Spleen (tissue), 11 donors: ENCODE results near the gene BAX. TPM values are rescaled to one million over a fixed set of nuclear protein-coding genes. Genes with fewer than 3 reads are reported as not detected.

ENCODE experiments used
- DNase-seq: peaks from one replicate; pipeline ENCODE4 v3.0.0-alpha.2; 2020
- H3K27ac ChIP-seq, 8 donors: fragments of 200-600 bp; sonication (generic) in 7 of 8; 1 replicate in 4 of 8; 2 replicates in 4 of 8; pipeline versions ENCODE4 v1.5.0 to v1.8.0; 2016 to 2021; ENCODE audit warnings: inconsistent platforms in 4 of 8, mild to moderate bottlenecking in 4 of 8, moderate library complexity in 1 of 8
- H3K27me3 ChIP-seq, 7 donors: fragments of 200-600 bp; sonication (generic) in 6 of 7; replicated peaks in 1 of 7; 1 replicate in 4 of 7; 2 replicates in 3 of 7; pipeline versions ENCODE4 v1.5.0 to v1.8.0; 2016 to 2021; ENCODE audit warnings: inconsistent platforms in 3 of 7, mild to moderate bottlenecking in 1 of 7
- H3K36me3 ChIP-seq, 6 donors: fragments of 200-600 bp; sonication (generic) in 5 of 6; 1 replicate in 4 of 6; 2 replicates in 2 of 6; pipeline versions ENCODE4 v1.5.0 to v1.8.0; 2016 to 2021; ENCODE audit warnings: inconsistent platforms in 2 of 6
- H3K4me1 ChIP-seq, 6 donors: fragments of 200-600 bp; sonication (generic) in 5 of 6; 1 replicate in 3 of 6; 2 replicates in 3 of 6; pipeline versions ENCODE4 v1.5.0 to v1.8.0; 2016 to 2021; ENCODE audit warnings: inconsistent platforms in 3 of 6
- H3K4me3 ChIP-seq, 8 donors: fragments of 200-600 bp; sonication (generic) in 7 of 8; 1 replicate in 4 of 8; 2 replicates in 4 of 8; pipeline versions ENCODE4 v1.5.0 to v1.8.0; 2016 to 2021; ENCODE audit warnings: inconsistent platforms in 4 of 8, mild to moderate bottlenecking in 4 of 8, moderate library complexity in 2 of 8
- H3K9me3 ChIP-seq, 8 donors: fragments of 200-600 bp; sonication (generic) in 7 of 8; 1 replicate in 4 of 8; 2 replicates in 4 of 8; pipeline versions ENCODE4 v1.5.0 to v1.8.0; 2016 to 2021; ENCODE audit warnings: inconsistent platforms in 4 of 8
- CTCF ChIP-seq, 11 experiments: fragments of 200-600 bp in 7 of 11; fragments of 450-650 bp in 4 of 11; sonication (generic) in 4 of 11; IDR thresholded peaks in 8 of 11; conservative IDR thresholded peaks in 3 of 11; 1 replicate in 7 of 11; 2 replicates in 4 of 11; pipeline versions ENCODE4 v1.4.0 to v1.8.0; 2016 to 2021; ENCODE audit warnings: antibody characterized with exemption in 11 of 11, inconsistent platforms in 4 of 11, mild to moderate bottlenecking in 1 of 11
- POLR2A ChIP-seq, 3 donors: fragments of 450-650 bp; IDR thresholded peaks; one replicate each; pipeline ENCODE4 v1.5.1; 2017; ENCODE audit warnings: antibody characterized with exemption in 3 of 3, mild to moderate bottlenecking in 1 of 3
- POLR2AphosphoS5 ChIP-seq, 3 donors: sonication (generic); formaldehyde crosslinking; IDR thresholded peaks; one replicate each; pipeline ENCODE4 v1.5.1; 2017; ENCODE audit warnings: antibody characterized with exemption in 3 of 3
- WGBS, 5 donors: extraction: QIAGEN DNeasy Blood & Tissue Kit in 3 of 5; methylation state at CpG; one replicate each; pipeline versions ENCODE4 v1.1.5 to v1.1.7; 2013 to 2018; 5-methylcytosine and 5-hydroxymethylcytosine counted together
- intact Hi-C: fragments of 100-400 bp; cut with DNase I; formaldehyde crosslinking; loops from one replicate; pipeline ENCODE4 v1.15.0; 2023; ENCODE audit warnings: low total_unique reads
- microRNA-seq, 3 donors: library from miRNA; unstranded; fragments of <30 nt; microRNA quantifications; one replicate each; pipeline versions ENCODE4 to v1.1.0, GENCODE V29; 2019 to 2020
- polyA plus RNA-seq, 3 donors: library from polyadenylated mRNA; stranded (reverse); fragments of 200-250 nt; gene quantifications; one replicate each; pipeline ENCODE4 v1.2.1, GENCODE V29; 2013
- small RNA-seq, 4 donors: library from RNA; depleted of rRNA; stranded (forward); fragments of <200 nt; gene quantifications; one replicate each; pipeline ENCODE3, GENCODE V24; 2016
- total RNA-seq, 7 donors: library from RNA; depleted of rRNA in 3 of 7; stranded (reverse); fragments of >200 nt in 3 of 7; fragmentation: NEBNext Ultra II Directional in 4 of 7; extraction: Animal tissue kit (Norgen Biotek cat#: 25700) in 4 of 7; gene quantifications; one replicate each; pipeline versions ENCODE4 v1.1.0 to v1.2.1, GENCODE V29; 2016 to 2021
- donor health status: healthy with polysubstance abuse.
- donor health status: DM: no; HTN: no; CAD: no; lungs with moderate emphysema.
- donor health status: DM: no; HTN: no; CAD: no.
- donor health status: Bipolar disorder and iron deficiency.
- donor health status: healthy.
- donor health status: DM: no; HTN: no; CAD: no.
- donor health status: DM: yes; HTN: yes; CAD: no.

BAX gene
- total and polyA plus RNA-seq, 10 donors = 65.9 to 219 (median 131) TPM

DNA sequence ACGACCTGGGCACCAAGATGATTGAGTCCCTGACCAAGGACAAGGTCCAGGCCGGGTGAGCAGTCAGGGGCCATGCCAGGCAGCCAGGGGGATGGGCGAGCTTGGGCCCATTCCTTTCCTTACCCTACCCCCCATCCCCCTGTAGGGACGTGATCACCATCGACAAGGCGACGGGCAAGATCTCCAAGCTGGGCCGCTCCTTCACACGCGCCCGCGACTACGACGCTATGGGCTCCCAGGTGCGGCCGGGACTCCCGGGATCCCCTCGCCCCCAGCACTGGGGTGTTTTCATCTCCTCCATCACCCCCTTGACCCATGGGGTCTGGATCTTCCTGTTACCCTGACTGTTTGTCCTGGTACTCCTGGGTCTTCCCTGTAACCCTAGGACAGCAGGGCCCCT is 55.2 kb downstream of the BAX start:
- peaks cover 0 to 100% (median 70%) of the 10 kb centered on the region in 6 donors for H3K36me3 ChIP-seq
- DNase-seq = no peak
- no peak overlapping the region for H3K4me3 ChIP-seq

GRCh38 chr19:49010453-49010852 is 55.8 kb downstream of the BAX start:
- H3K4me3 ChIP-seq = no peak overlapping the region
- H3K27ac ChIP-seq = no peak overlapping the region
- H3K36me3 ChIP-seq = peaks cover 0 to 100% (median 67%) of the 10 kb centered on the region in 6 donors
- H3K9me3 ChIP-seq = no peaks in the 10 kb centered on the region
- no peaks in the 10 kb centered on the region for H3K27me3 ChIP-seq
- H3K4me1 ChIP-seq = no peaks in the 10 kb centered on the region
- WGBS, 5 donors = 90 to 96% (median 93%) methylated on average over 13 to 18 of the region's 18 CpGs
- no peak for TF ChIP-seq CTCF (IDR thresholded peaks at IDR 0.05 in 8 of 11, conservative IDR thresholded peaks at IDR 0.05 in 3 of 11)
- TF ChIP-seq POLR2A (IDR thresholded peaks at IDR 0.05) = no peak
- TF ChIP-seq POLR2AphosphoS5 (IDR thresholded peaks at IDR 0.05) = no peak
- intact Hi-C loops = no loop called here
- DNase-seq = no peak

More for the DNA sequence above, 55.2 kb downstream of the BAX start:
- TF ChIP-seq CTCF (IDR thresholded peaks at IDR 0.05 in 8 of 11, conservative IDR thresholded peaks at IDR 0.05 in 3 of 11) = no peak
- TF ChIP-seq POLR2AphosphoS5 (IDR thresholded peaks at IDR 0.05) = peak in 1 of 3 donors; percentile 27
- Histone ChIP-seq H3K27ac (no peak overlapping the region), H3K27me3 (no peaks in the 10 kb centered on the region), H3K9me3 (no peaks in the 10 kb centered on the region), H3K4me1 (no peaks in the 10 kb centered on the region)
- 96 to 99% (median 97%) methylated on average over 17 to 18 of the region's 18 CpGs for WGBS, 5 donors
- intact Hi-C loops = no loop called here

DNA sequence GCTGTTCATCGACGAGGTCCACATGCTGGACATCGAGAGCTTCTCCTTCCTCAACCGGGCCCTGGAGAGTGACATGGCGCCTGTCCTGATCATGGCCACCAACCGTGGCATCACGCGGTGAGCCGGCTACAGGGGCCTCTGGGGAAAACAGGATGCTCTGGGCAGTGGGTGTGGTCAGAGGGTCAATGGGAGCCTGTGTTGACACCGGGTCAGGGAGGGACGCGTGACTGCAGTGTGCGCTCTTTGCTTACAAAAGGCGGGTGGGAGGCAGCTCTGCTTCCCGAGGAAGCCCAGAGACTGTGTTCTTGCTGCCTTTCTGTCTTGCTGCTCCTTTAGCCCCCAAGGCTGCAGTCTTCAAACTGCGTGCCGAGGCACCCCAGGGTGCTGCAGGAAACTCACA is 56.5 kb downstream of the BAX start:
- Histone ChIP-seq H3K36me3 (peaks cover 0 to 100% (median 63%) of the 10 kb centered on the region in 6 donors), H3K4me1 (no peaks in the 10 kb centered on the region), H3K27me3 (no peaks in the 10 kb centered on the region), H3K9me3 (no peaks in the 10 kb centered on the region), H3K4me3 (no peak overlapping the region), H3K27ac (no peak overlapping the region)
- intact Hi-C loops = no loop called here
- 88 to 93% (median 92%) methylated on average over 14 to 17 of the region's 17 CpGs for WGBS, 5 donors
- no peak for DNase-seq
- no peak for TF ChIP-seq POLR2AphosphoS5 (IDR thresholded peaks at IDR 0.05)
- no peak for TF ChIP-seq POLR2A (IDR thresholded peaks at IDR 0.05)
- TF ChIP-seq CTCF (IDR thresholded peaks at IDR 0.05 in 8 of 11, conservative IDR thresholded peaks at IDR 0.05 in 3 of 11) = no peak

Small RNA genes lying within 50 kb of the gene (microRNA-seq; reads per million reads assigned to microRNA genes)
- gene MIR6798 = 0 reads per million in 3 donors

Small RNA genes lying within 50 kb of the gene (small RNA-seq; reads per million reads assigned to genes)
- 0 reads per million in 4 donors for gene AC026803.1
- 0 reads per million in 4 donors for gene MIR6798

Other genes with a start within 250 kb of the BAX start
- gene MAMSTR, start 235.2 kb upstream of the BAX start, total RNA-seq = 10 to 100 TPM in 1 of 7 donors, 1 to 10 TPM in 6; 3.1 to 10.3 (median 4.0) TPM
- 10 to 100 TPM in 1 of 3 donors, 1 to 10 TPM in 1, under 1 TPM in 1; 0.93 to 10.7 (median 3.6) TPM for gene MAMSTR, start 235.2 kb upstream of the BAX start, polyA plus RNA-seq
- gene RASIP1, start 214.3 kb upstream of the BAX start, total RNA-seq = 10 to 100 TPM; 30.3 to 78.1 (median 39.8) TPM
- gene RASIP1, start 214.3 kb upstream of the BAX start, polyA plus RNA-seq = 10 to 100 TPM; 15.1 to 62.8 (median 42.1) TPM
- gene IZUMO1, start 208.0 kb upstream of the BAX start, total RNA-seq = 1 to 10 TPM in 5 of 7 donors, under 1 TPM in 1, not detected in 1; 0.84 to 5.3 (median 1.8) TPM
- 1 to 10 TPM in 1 of 3 donors, under 1 TPM in 2; 0.26 to 1.0 (median 0.50) TPM for gene IZUMO1, start 208.0 kb upstream of the BAX start, polyA plus RNA-seq
- gene FUT1, start 202.2 kb upstream of the BAX start, total RNA-seq = 10 to 100 TPM in 4 of 7 donors, 1 to 10 TPM in 3; 5.6 to 22.9 (median 10.0) TPM
- 1 to 10 TPM; 1.0 to 6.5 (median 2.7) TPM for gene FUT1, start 202.2 kb upstream of the BAX start, polyA plus RNA-seq
- not detected for gene FGF21, start 199.4 kb upstream of the BAX start, total RNA-seq
- gene FGF21, start 199.4 kb upstream of the BAX start, polyA plus RNA-seq = not detected
- 10 to 100 TPM; 15.5 to 25.3 (median 20.4) TPM for gene BCAT2, start 143.8 kb upstream of the BAX start, total RNA-seq
- 10 to 100 TPM; 25.5 to 31.7 (median 29.4) TPM for gene BCAT2, start 143.8 kb upstream of the BAX start, polyA plus RNA-seq
- 10 to 100 TPM in 3 of 7 donors, 1 to 10 TPM in 4; 2.4 to 14.7 (median 8.1) TPM for gene HSD17B14, start 118.4 kb upstream of the BAX start, total RNA-seq
- gene HSD17B14, start 118.4 kb upstream of the BAX start, polyA plus RNA-seq = 10 to 100 TPM; 10.1 to 16.5 (median 11.2) TPM
- gene PLEKHA4, start 86.3 kb upstream of the BAX start, total RNA-seq = 10 to 100 TPM in 6 of 7 donors, 1 to 10 TPM in 1; 8.6 to 24.2 (median 16.0) TPM
- gene PLEKHA4, start 86.3 kb upstream of the BAX start, polyA plus RNA-seq = 10 to 100 TPM; 12.2 to 20.6 (median 13.8) TPM
- gene PPP1R15A, start 82.5 kb upstream of the BAX start, total RNA-seq = 10 to 100 TPM; 30.2 to 74.2 (median 47.6) TPM
- gene PPP1R15A, start 82.5 kb upstream of the BAX start, polyA plus RNA-seq = 10 to 100 TPM; 18.5 to 54.5 (median 21.5) TPM
- gene TULP2, start 56.1 kb upstream of the BAX start, total RNA-seq = 1 to 10 TPM in 3 of 7 donors, under 1 TPM in 3, not detected in 1; 0.34 to 5.0 (median 1.3) TPM
- gene TULP2, start 56.1 kb upstream of the BAX start, polyA plus RNA-seq = under 1 TPM in 2 of 3 donors, not detected in 1; 0.14 to 0.32 TPM
- gene NUCB1, start 54.6 kb upstream of the BAX start, total RNA-seq = 100 to 1,000 TPM; 217 to 321 (median 268) TPM
- gene NUCB1, start 54.6 kb upstream of the BAX start, polyA plus RNA-seq = 100 to 1,000 TPM in 1 of 3 donors, 10 to 100 TPM in 2; 67.6 to 125 (median 72.4) TPM
- 1 to 10 TPM in 4 of 7 donors, under 1 TPM in 2, not detected in 1; 0.51 to 4.5 (median 2.5) TPM for gene DHDH, start 21.2 kb upstream of the BAX start, total RNA-seq
- gene DHDH, start 21.2 kb upstream of the BAX start, polyA plus RNA-seq = 1 to 10 TPM; 1.2 to 2.6 (median 1.2) TPM
- over 10,000 TPM in 2 of 7 donors, 1,000 to 10,000 TPM in 5; 4,960 to 10,995 (median 6,703) TPM for gene FTL, start 10.4 kb downstream of the BAX start, total RNA-seq
- gene FTL, start 10.4 kb downstream of the BAX start, polyA plus RNA-seq = over 10,000 TPM in 1 of 3 donors, 1,000 to 10,000 TPM in 2; 5,646 to 14,078 (median 8,665) TPM
- 10 to 100 TPM; 23.3 to 47.1 (median 32.1) TPM for gene GYS1, start 38.4 kb downstream of the BAX start, total RNA-seq
- 10 to 100 TPM; 11.9 to 20.0 (median 15.1) TPM for gene GYS1, start 38.4 kb downstream of the BAX start, polyA plus RNA-seq
- 10 to 100 TPM; 32.0 to 46.9 (median 38.4) TPM for gene RUVBL2, start 39.0 kb downstream of the BAX start, total RNA-seq
- 10 to 100 TPM; 46.7 to 58.4 (median 53.5) TPM for gene RUVBL2, start 39.0 kb downstream of the BAX start, polyA plus RNA-seq
- gene LHB, start 62.2 kb downstream of the BAX start, total RNA-seq = under 1 TPM in 1 of 7 donors, not detected in 6; 0.79 TPM
- gene LHB, start 62.2 kb downstream of the BAX start, polyA plus RNA-seq = 1 to 10 TPM in 2 of 3 donors, under 1 TPM in 1; 0.50 to 1.5 (median 1.5) TPM
- not detected for gene CGB3, start 69.5 kb downstream of the BAX start, total RNA-seq
- not detected for gene CGB3, start 69.5 kb downstream of the BAX start, polyA plus RNA-seq
- gene CGB2, start 77.0 kb downstream of the BAX start, total RNA-seq = not detected
- not detected for gene CGB2, start 77.0 kb downstream of the BAX start, polyA plus RNA-seq
- not detected for gene CGB1, start 82.0 kb downstream of the BAX start, total RNA-seq
- under 1 TPM in 1 of 3 donors, not detected in 2; 0.35 TPM for gene CGB1, start 82.0 kb downstream of the BAX start, polyA plus RNA-seq
- not detected for gene CGB5, start 89.0 kb downstream of the BAX start, total RNA-seq
- gene CGB5, start 89.0 kb downstream of the BAX start, polyA plus RNA-seq = not detected
- not detected for gene CGB8, start 94.2 kb downstream of the BAX start, total RNA-seq
- not detected for gene CGB8, start 94.2 kb downstream of the BAX start, polyA plus RNA-seq
- gene CGB7, start 102.9 kb downstream of the BAX start, total RNA-seq = not detected
- under 1 TPM in 2 of 3 donors, not detected in 1; 0.03 to 0.06 TPM for gene CGB7, start 102.9 kb downstream of the BAX start, polyA plus RNA-seq
- not detected for gene NTF4, start 109.9 kb downstream of the BAX start, total RNA-seq
- gene NTF4, start 109.9 kb downstream of the BAX start, polyA plus RNA-seq = not detected
- not detected for gene KCNA7, start 117.8 kb downstream of the BAX start, total RNA-seq
- under 1 TPM in 1 of 3 donors, not detected in 2; 0.02 TPM for gene KCNA7, start 117.8 kb downstream of the BAX start, polyA plus RNA-seq
- gene SNRNP70, start 130.6 kb downstream of the BAX start, total RNA-seq = 100 to 1,000 TPM; 238 to 337 (median 270) TPM
- 100 to 1,000 TPM; 198 to 559 (median 421) TPM for gene SNRNP70, start 130.6 kb downstream of the BAX start, polyA plus RNA-seq
- gene LIN7B, start 159.5 kb downstream of the BAX start, total RNA-seq = 1 to 10 TPM; 2.7 to 9.6 (median 5.5) TPM
- gene LIN7B, start 159.5 kb downstream of the BAX start, polyA plus RNA-seq = 1 to 10 TPM; 7.2 to 9.5 (median 9.2) TPM
- 1 to 10 TPM in 4 of 7 donors, under 1 TPM in 2, not detected in 1; 0.70 to 5.4 (median 1.6) TPM for gene C19orf73, start 164.3 kb downstream of the BAX start, total RNA-seq
- gene C19orf73, start 164.3 kb downstream of the BAX start, polyA plus RNA-seq = 1 to 10 TPM; 3.9 to 5.5 (median 4.2) TPM
- 1 to 10 TPM; 3.6 to 9.5 (median 5.4) TPM for gene PPFIA3, start 164.7 kb downstream of the BAX start, total RNA-seq
- gene PPFIA3, start 164.7 kb downstream of the BAX start, polyA plus RNA-seq = 10 to 100 TPM in 1 of 3 donors, 1 to 10 TPM in 2; 6.9 to 17.2 (median 8.4) TPM
- under 1 TPM in 2 of 7 donors, not detected in 5; 0.27 to 0.47 TPM for gene HRC, start 200.5 kb downstream of the BAX start, total RNA-seq
- under 1 TPM; 0.07 to 0.27 (median 0.22) TPM for gene HRC, start 200.5 kb downstream of the BAX start, polyA plus RNA-seq
- 10 to 100 TPM in 5 of 7 donors, 1 to 10 TPM in 2; 3.6 to 28.7 (median 13.2) TPM for gene TRPM4, start 202.9 kb downstream of the BAX start, total RNA-seq
- 10 to 100 TPM in 1 of 3 donors, 1 to 10 TPM in 2; 3.3 to 18.7 (median 4.6) TPM for gene TRPM4, start 202.9 kb downstream of the BAX start, polyA plus RNA-seq